Astrocyte (in vitro differentiated cells and primary cell): ENCODE results near the gene SLC12A2. TPM values are rescaled to one million over a fixed set of nuclear protein-coding genes. Genes with fewer than 3 reads are reported as not detected.

Experiments
- DNase-seq: peaks from one replicate; pipeline ENCODE4 v3.0.0-alpha.2; 2010; ENCODE audit warnings: low read depth
- FAIRE-seq: peaks from 2 replicates; lab custom pipeline; 2011; peaks lifted over from hg19 to GRCh38; lab: Jason Lieb, UNC
- H2AFZ ChIP-seq: 2 replicates; pipeline ENCODE4 v1.6.0; 2012; ENCODE audit warnings: low read depth, low read length, inconsistent platforms
- H3K27ac ChIP-seq: 2 replicates; pipeline ENCODE4 v1.5.1; 2011; ENCODE audit warnings: low read depth, low read length, inconsistent platforms
- H3K27me3 ChIP-seq: 2 replicates; pipeline ENCODE4 v1.6.0; 2011; ENCODE audit warnings: low read length, inconsistent platforms; ENCODE audit not compliant: insufficient read depth
- H3K36me3 ChIP-seq: 2 replicates; pipeline ENCODE4 v1.5.1; 2011; ENCODE audit warnings: low read length, inconsistent platforms; ENCODE audit not compliant: insufficient read depth
- H3K4me1 ChIP-seq: 2 replicates; pipeline ENCODE4 v1.5.1; 2011; ENCODE audit warnings: low read length, inconsistent platforms; ENCODE audit not compliant: insufficient read depth
- H3K4me2 ChIP-seq: 2 replicates; pipeline ENCODE4 v1.6.0; 2012; ENCODE audit warnings: low read length, inconsistent platforms
- H3K4me3 ChIP-seq: 2 replicates; pipeline ENCODE4 v1.5.1; 2011; ENCODE audit warnings: low read depth, mild to moderate bottlenecking, low read length, inconsistent platforms; ENCODE audit not compliant: insufficient read depth
- H3K79me2 ChIP-seq: 2 replicates; pipeline ENCODE4 v1.6.0; 2012; ENCODE audit warnings: mild to moderate bottlenecking, low read length, inconsistent platforms; ENCODE audit not compliant: insufficient read depth
- H3K9ac ChIP-seq: 2 replicates; pipeline ENCODE4 v1.6.0; 2012; ENCODE audit warnings: mild to moderate bottlenecking, low read length, inconsistent platforms
- H3K9me3 ChIP-seq: 2 replicates; pipeline ENCODE4 v1.5.1; 2012; ENCODE audit warnings: low read depth, mild to moderate bottlenecking, low read length, inconsistent platforms; ENCODE audit not compliant: insufficient read depth
- H4K20me1 ChIP-seq: 2 replicates; pipeline ENCODE4 v1.6.0; 2012; ENCODE audit warnings: low read length, inconsistent platforms; ENCODE audit not compliant: insufficient read depth
- H3K27ac Mint-ChIP-seq: one replicate; pipeline ENCODE4 v1.8.0; 2021; ENCODE audit warnings: mild to moderate bottlenecking, mixed read lengths; ENCODE audit not compliant: unreplicated experiment
- H3K27me3 Mint-ChIP-seq: one replicate; pipeline ENCODE4 v1.8.0; 2021; ENCODE audit warnings: low read depth, mixed read lengths; ENCODE audit not compliant: unreplicated experiment
- H3K36me3 Mint-ChIP-seq: one replicate; pipeline ENCODE4 v1.8.0; 2021; ENCODE audit warnings: low read depth, mixed read lengths; ENCODE audit not compliant: unreplicated experiment
- H3K4me1 Mint-ChIP-seq: one replicate; pipeline ENCODE4 v1.8.0; 2021; ENCODE audit warnings: low read depth, mixed read lengths; ENCODE audit not compliant: unreplicated experiment
- H3K4me3 Mint-ChIP-seq: one replicate; pipeline ENCODE4 v1.8.0; 2021; ENCODE audit warnings: mild to moderate bottlenecking, moderate library complexity, mixed read lengths; ENCODE audit not compliant: unreplicated experiment
- H3K9me3 Mint-ChIP-seq: one replicate; pipeline ENCODE4 v1.8.0; 2021; ENCODE audit warnings: mild to moderate bottlenecking, mixed read lengths; ENCODE audit not compliant: unreplicated experiment
- EZH2 ChIP-seq: IDR thresholded peaks from 2 replicates; pipeline ENCODE4 v1.6.1; 2012; ENCODE audit warnings: mild to moderate bottlenecking, low read length, inconsistent platforms; ENCODE audit not compliant: insufficient read depth
- total RNA-seq: library from RNA; stranded (reverse); gene quantifications from 2 replicates; pipeline ENCODE4 v1.2.1, GENCODE V29; 2021
- TF ChIP-seq, protein P1 (sequence below): IDR thresholded peaks from 2 replicates; pipeline ENCODE4 v1.5.1; 2011; ENCODE audit warnings: low read depth, mild to moderate bottlenecking, inconsistent platforms, low read length, moderate library complexity; ENCODE audit not compliant: insufficient read depth

Gene SLC12A2
- total RNA-seq, 1 donor from 2014 or later: 20.3 TPM

GRCh38 chr5:128144491-128144890, 60.9 kb downstream of the SLC12A2 start:
- DNase-seq (peak; percentile 73), FAIRE-seq (no peak)
- Histone ChIP-seq H3K27ac (no peak overlapping the region), H3K9ac (no peak overlapping the region), H3K79me2 (no peaks in the 10 kb centered on the region), H3K9me3 (no peaks in the 10 kb centered on the region), H3K27me3 (no peaks in the 10 kb centered on the region), H3K4me2 (no peak overlapping the region), H3K36me3 (peaks cover 7% of the 10 kb centered on the region), H3K4me3 (no peak overlapping the region), H2AFZ (no peak overlapping the region), H4K20me1 (no peaks in the 10 kb centered on the region), H3K4me1 (no peaks in the 10 kb centered on the region)
- no peak for TF ChIP-seq EZH2
- TF ChIP-seq, protein P1, sequence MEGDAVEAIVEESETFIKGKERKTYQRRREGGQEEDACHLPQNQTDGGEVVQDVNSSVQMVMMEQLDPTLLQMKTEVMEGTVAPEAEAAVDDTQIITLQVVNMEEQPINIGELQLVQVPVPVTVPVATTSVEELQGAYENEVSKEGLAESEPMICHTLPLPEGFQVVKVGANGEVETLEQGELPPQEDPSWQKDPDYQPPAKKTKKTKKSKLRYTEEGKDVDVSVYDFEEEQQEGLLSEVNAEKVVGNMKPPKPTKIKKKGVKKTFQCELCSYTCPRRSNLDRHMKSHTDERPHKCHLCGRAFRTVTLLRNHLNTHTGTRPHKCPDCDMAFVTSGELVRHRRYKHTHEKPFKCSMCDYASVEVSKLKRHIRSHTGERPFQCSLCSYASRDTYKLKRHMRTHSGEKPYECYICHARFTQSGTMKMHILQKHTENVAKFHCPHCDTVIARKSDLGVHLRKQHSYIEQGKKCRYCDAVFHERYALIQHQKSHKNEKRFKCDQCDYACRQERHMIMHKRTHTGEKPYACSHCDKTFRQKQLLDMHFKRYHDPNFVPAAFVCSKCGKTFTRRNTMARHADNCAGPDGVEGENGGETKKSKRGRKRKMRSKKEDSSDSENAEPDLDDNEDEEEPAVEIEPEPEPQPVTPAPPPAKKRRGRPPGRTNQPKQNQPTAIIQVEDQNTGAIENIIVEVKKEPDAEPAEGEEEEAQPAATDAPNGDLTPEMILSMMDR: no peak
- H3K4me1 Mint-ChIP-seq: peaks cover 12% of the 10 kb centered on the region
- H3K36me3 Mint-ChIP-seq: no peaks in the 10 kb centered on the region
- H3K27ac Mint-ChIP-seq: peak overlapping the region; percentile 29
- H3K4me3 Mint-ChIP-seq: no peak overlapping the region
- no peaks in the 10 kb centered on the region for H3K27me3 Mint-ChIP-seq
- no peaks in the 10 kb centered on the region for H3K9me3 Mint-ChIP-seq

- Mint-ChIP-seq H3K4me1 (peaks cover 12% of the 10 kb centered on the region), H3K27me3 (no peaks in the 10 kb centered on the region), H3K9me3 (no peaks in the 10 kb centered on the region), H3K27ac (no peak overlapping the region), H3K4me3 (no peak overlapping the region), H3K36me3 (no peaks in the 10 kb centered on the region)
- H3K9me3 ChIP-seq: no peaks in the 10 kb centered on the region
- no peaks in the 10 kb centered on the region for H3K4me1 ChIP-seq
- H3K4me3 ChIP-seq: no peak overlapping the region
- H3K27ac ChIP-seq: no peak overlapping the region
- no peaks in the 10 kb centered on the region for H4K20me1 ChIP-seq
- no peaks in the 10 kb centered on the region for H3K27me3 ChIP-seq
- TF ChIP-seq EZH2: no peak
- TF ChIP-seq, protein P1: no peak
- no peak overlapping the region for H3K9ac ChIP-seq
- H3K79me2 ChIP-seq: no peaks in the 10 kb centered on the region
- H3K4me2 ChIP-seq: no peak overlapping the region
- H3K36me3 ChIP-seq: peaks cover 7% of the 10 kb centered on the region
- DNase-seq: no peak
- peak; percentile 23 for FAIRE-seq
- H2AFZ ChIP-seq: no peak overlapping the region
Observed at GRCh38 chr5:128146671-128147070, 63.1 kb downstream of the SLC12A2 start.

- H3K36me3 Mint-ChIP-seq: peaks cover 14% of the 10 kb centered on the region
- H2AFZ ChIP-seq: no peak overlapping the region
- no peaks in the 10 kb centered on the region for H3K27me3 Mint-ChIP-seq
- peaks cover 2% of the 10 kb centered on the region for H3K4me1 Mint-ChIP-seq
- H3K27me3 ChIP-seq: no peaks in the 10 kb centered on the region
- DNase-seq: no peak
- peaks cover 3% of the 10 kb centered on the region for H3K9me3 ChIP-seq
- no peaks in the 10 kb centered on the region for H3K79me2 ChIP-seq
- no peak overlapping the region for H3K4me2 ChIP-seq
- FAIRE-seq: peak; percentile 29
- H3K4me1 ChIP-seq: no peaks in the 10 kb centered on the region
- no peak overlapping the region for H3K4me3 Mint-ChIP-seq
- TF ChIP-seq, protein P1: no peak
- no peak for TF ChIP-seq EZH2
- no peak overlapping the region for H3K9ac ChIP-seq
- peaks cover 3% of the 10 kb centered on the region for H3K36me3 ChIP-seq
- no peak overlapping the region for H3K27ac Mint-ChIP-seq
- H3K4me3 ChIP-seq: no peak overlapping the region
- no peaks in the 10 kb centered on the region for H4K20me1 ChIP-seq
- H3K27ac ChIP-seq: no peak overlapping the region
- no peaks in the 10 kb centered on the region for H3K9me3 Mint-ChIP-seq
Observed at GRCh38 chr5:128154943-128155342, 71.4 kb downstream of the SLC12A2 start.
